Kidney glomerular epithelial cell (primary cell): ENCODE results near the gene AP5Z1.
"Not testable (repeated sequence)": the region's sequence is repeated elsewhere in the genome, so short reads cannot be mapped to it uniquely, and the experiment has no call there.

ENCODE experiments used
- DNase-seq: peaks from one replicate; lab custom pipeline; 2025; lab: John Stamatoyannopoulos, UW

The AP5Z1 gene

GRCh38 chr7:4788627-4789189, 13.3 kb downstream of the AP5Z1 start:
- DNase-seq: no peak

GRCh38 chr7:4789194-4790077, 14.0 kb downstream of the AP5Z1 start:
- no peak for DNase-seq

- no peak for DNase-seq
Measured at GRCh38 chr7:4790078-4790465, 14.6 kb downstream of the AP5Z1 start.

GRCh38 chr7:4790516-4790991, 15.1 kb downstream of the AP5Z1 start:
- no peak for DNase-seq

- no peak for DNase-seq
Measured at GRCh38 chr7:4791101-4791737, 15.8 kb downstream of the AP5Z1 start.

GRCh38 chr7:4791738-4792536, 16.5 kb downstream of the AP5Z1 start:
- peak; percentile 2 for DNase-seq

GRCh38 chr7:4792537-4793126, 17.2 kb downstream of the AP5Z1 start:
- DNase-seq: no peak

- DNase-seq: not testable (repeated sequence)
Measured at GRCh38 chr7:4793385-4793993, 18.1 kb downstream of the AP5Z1 start.

GRCh38 chr7:4794171-4794570, 18.7 kb downstream of the AP5Z1 start:
- not testable (repeated sequence) for DNase-seq

- DNase-seq: no peak
Measured at GRCh38 chr7:4794591-4795350, 19.3 kb downstream of the AP5Z1 start.

GRCh38 chr7:4796453-4796852, 21.0 kb downstream of the AP5Z1 start:
- no peak for DNase-seq

- no peak for DNase-seq
Measured at GRCh38 chr7:4797858-4798705, 22.7 kb downstream of the AP5Z1 start.

- no peak for DNase-seq
Measured at GRCh38 chr7:4798706-4799235, 23.3 kb downstream of the AP5Z1 start.

GRCh38 chr7:4799508-4800268, 24.3 kb downstream of the AP5Z1 start:
- DNase-seq: no peak

- DNase-seq: no peak
Measured at GRCh38 chr7:4800487-4800886, 25.1 kb downstream of the AP5Z1 start.

- no peak for DNase-seq
Measured at GRCh38 chr7:4800926-4801838, 25.8 kb downstream of the AP5Z1 start.

GRCh38 chr7:4801839-4802231, 26.4 kb downstream of the AP5Z1 start:
- DNase-seq: no peak
